Ovary (tissue), 3 donors: Measurements from ENCODE around the gene SORBS1.

Source experiments
- EP300 ChIP-seq: sonication (generic); formaldehyde crosslinking; IDR thresholded peaks from one replicate; pipeline ENCODE4 v1.6.1; 2017; ENCODE audit warnings: antibody characterized with exemption
- POLR2A ChIP-seq: fragments of 450-650 bp; IDR thresholded peaks from one replicate; pipeline ENCODE4 v1.6.1; 2017; ENCODE audit warnings: antibody characterized with exemption, mild to moderate bottlenecking, moderate library complexity
- TF ChIP-seq, protein P1 (sequence below), 3 donors: fragments of 450-650 bp in 2 of 3; fragments of 200-600 bp in 1 of 3; IDR thresholded peaks; one replicate each; pipeline versions ENCODE4 v1.5.1 to v1.8.0; 2016 to 2022; ENCODE audit warnings: antibody characterized with exemption in 3 of 3, mild to moderate bottlenecking in 1 of 3
- donor health status: DM: no; HTN: no; CAD: no.

DNA sequence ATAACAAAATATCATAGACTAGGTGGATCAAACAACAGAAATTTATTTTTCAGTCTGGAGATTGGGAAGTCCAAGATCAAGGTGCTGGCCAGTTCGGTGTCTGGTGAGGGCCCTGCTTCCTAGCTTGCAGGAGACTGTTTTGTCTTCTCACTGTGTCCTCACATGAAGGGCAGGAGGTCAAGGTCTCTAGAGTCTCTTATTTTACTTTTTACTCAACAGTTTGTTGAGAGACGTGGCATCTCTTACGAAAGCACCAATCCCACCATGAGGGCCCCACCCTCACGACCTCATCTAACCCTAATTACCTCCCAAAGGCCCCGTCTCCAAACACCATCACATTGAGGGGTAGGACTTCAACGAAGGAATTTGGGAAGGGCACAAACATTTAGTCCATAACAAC is 41.2 kb upstream of the SORBS1 start:
- TF ChIP-seq POLR2A: no peak
- TF ChIP-seq EP300: no peak
- TF ChIP-seq, protein P1, sequence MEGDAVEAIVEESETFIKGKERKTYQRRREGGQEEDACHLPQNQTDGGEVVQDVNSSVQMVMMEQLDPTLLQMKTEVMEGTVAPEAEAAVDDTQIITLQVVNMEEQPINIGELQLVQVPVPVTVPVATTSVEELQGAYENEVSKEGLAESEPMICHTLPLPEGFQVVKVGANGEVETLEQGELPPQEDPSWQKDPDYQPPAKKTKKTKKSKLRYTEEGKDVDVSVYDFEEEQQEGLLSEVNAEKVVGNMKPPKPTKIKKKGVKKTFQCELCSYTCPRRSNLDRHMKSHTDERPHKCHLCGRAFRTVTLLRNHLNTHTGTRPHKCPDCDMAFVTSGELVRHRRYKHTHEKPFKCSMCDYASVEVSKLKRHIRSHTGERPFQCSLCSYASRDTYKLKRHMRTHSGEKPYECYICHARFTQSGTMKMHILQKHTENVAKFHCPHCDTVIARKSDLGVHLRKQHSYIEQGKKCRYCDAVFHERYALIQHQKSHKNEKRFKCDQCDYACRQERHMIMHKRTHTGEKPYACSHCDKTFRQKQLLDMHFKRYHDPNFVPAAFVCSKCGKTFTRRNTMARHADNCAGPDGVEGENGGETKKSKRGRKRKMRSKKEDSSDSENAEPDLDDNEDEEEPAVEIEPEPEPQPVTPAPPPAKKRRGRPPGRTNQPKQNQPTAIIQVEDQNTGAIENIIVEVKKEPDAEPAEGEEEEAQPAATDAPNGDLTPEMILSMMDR (IDR thresholded peaks at IDR 0.05): no peak
